Progenitor cell of endocrine pancreas (in vitro differentiated cells): Measurements from ENCODE around the gene SEM1. TPM values are rescaled to one million over a fixed set of nuclear protein-coding genes. Genes with fewer than 3 reads are reported as not detected.

Experiments
- DNase-seq: peaks from one replicate; pipeline ENCODE4 v3.0.0; 2021; ENCODE audit warnings: low spot score; ENCODE audit not compliant: unreplicated experiment
- H3K27ac Mint-ChIP-seq: 2 replicates; pipeline ENCODE4 v1.8.0; 2021; ENCODE audit warnings: mild to moderate bottlenecking, moderate library complexity, mixed read lengths
- H3K27me3 Mint-ChIP-seq: 2 replicates; pipeline ENCODE4 v1.8.0; 2021; ENCODE audit warnings: mixed read lengths
- H3K36me3 Mint-ChIP-seq: 2 replicates; pipeline ENCODE4 v1.8.0; 2022; ENCODE audit warnings: mixed read lengths; ENCODE audit not compliant: insufficient read depth
- H3K4me1 Mint-ChIP-seq: 2 replicates; pipeline ENCODE4 v1.8.0; 2021; ENCODE audit warnings: low read depth, mixed read lengths
- H3K4me3 Mint-ChIP-seq: 2 replicates; pipeline ENCODE4 v1.8.0; 2021; ENCODE audit warnings: low read depth, mild to moderate bottlenecking, moderate library complexity, mixed read lengths
- H3K9me3 Mint-ChIP-seq: 2 replicates; pipeline ENCODE4 v1.8.0; 2021; ENCODE audit warnings: low read depth, mixed read lengths
- CTCF ChIP-seq: fragments of 200-600 bp; sonication (generic); IDR thresholded peaks from one replicate; pipeline ENCODE4 v1.5.0; 2021; ENCODE audit warnings: antibody characterized with exemption, mild to moderate bottlenecking; ENCODE audit not compliant: unreplicated experiment
- total RNA-seq: library from RNA; stranded (reverse); gene quantifications from 2 replicates; pipeline ENCODE4 v1.2.1, GENCODE V29; 2021

SEM1 gene
- total RNA-seq, 1 donor from 2014 or later: 64.2 TPM

- H3K27ac Mint-ChIP-seq: no peak overlapping the region
- H3K27me3 Mint-ChIP-seq: no peaks in the 10 kb centered on the region
- DNase-seq: no peak
- TF ChIP-seq CTCF: no peak
- H3K36me3 Mint-ChIP-seq: peaks cover 8% of the 10 kb centered on the region
- no peak overlapping the region for H3K4me3 Mint-ChIP-seq
- no peaks in the 10 kb centered on the region for H3K4me1 Mint-ChIP-seq
- H3K9me3 Mint-ChIP-seq: no peaks in the 10 kb centered on the region
Measured at GRCh38 chr7:96694082-96694481, 15.6 kb downstream of the SEM1 start.

GRCh38 chr7:96691702-96692101, 17.9 kb downstream of the SEM1 start:
- no peak for DNase-seq
- peaks cover 12% of the 10 kb centered on the region for H3K36me3 Mint-ChIP-seq
- no peaks in the 10 kb centered on the region for H3K9me3 Mint-ChIP-seq
- H3K4me3 Mint-ChIP-seq: no peak overlapping the region
- H3K4me1 Mint-ChIP-seq: no peaks in the 10 kb centered on the region
- no peak overlapping the region for H3K27ac Mint-ChIP-seq
- H3K27me3 Mint-ChIP-seq: no peaks in the 10 kb centered on the region
- TF ChIP-seq CTCF: no peak

GRCh38 chr7:96689414-96689813, 20.2 kb downstream of the SEM1 start:
- no peak for TF ChIP-seq CTCF
- peaks cover 20% of the 10 kb centered on the region for H3K36me3 Mint-ChIP-seq
- no peak overlapping the region for H3K27ac Mint-ChIP-seq
- H3K9me3 Mint-ChIP-seq: peaks cover 5% of the 10 kb centered on the region
- H3K27me3 Mint-ChIP-seq: no peaks in the 10 kb centered on the region
- DNase-seq: no peak
- no peaks in the 10 kb centered on the region for H3K4me1 Mint-ChIP-seq
- H3K4me3 Mint-ChIP-seq: no peak overlapping the region

- DNase-seq: no peak
- no peak for TF ChIP-seq CTCF
- Mint-ChIP-seq H3K4me1 (no peaks in the 10 kb centered on the region), H3K36me3 (peaks cover 40% of the 10 kb centered on the region), H3K9me3 (peaks cover 22% of the 10 kb centered on the region), H3K27me3 (no peaks in the 10 kb centered on the region), H3K27ac (no peak overlapping the region), H3K4me3 (no peak overlapping the region)
Measured at GRCh38 chr7:96686305-96686704, 23.3 kb downstream of the SEM1 start.

- H3K4me1 Mint-ChIP-seq: no peaks in the 10 kb centered on the region
- H3K27me3 Mint-ChIP-seq: no peaks in the 10 kb centered on the region
- peaks cover 22% of the 10 kb centered on the region for H3K9me3 Mint-ChIP-seq
- DNase-seq: no peak
- peaks cover 42% of the 10 kb centered on the region for H3K36me3 Mint-ChIP-seq
- no peak for TF ChIP-seq CTCF
- no peak overlapping the region for H3K4me3 Mint-ChIP-seq
- H3K27ac Mint-ChIP-seq: no peak overlapping the region
Measured at GRCh38 chr7:96685755-96686154, 23.9 kb downstream of the SEM1 start.
